ENCODE measurements around the gene SOX14. TPM values are rescaled to one million over a fixed set of nuclear protein-coding genes. Genes with fewer than 3 reads are reported as not detected.

SOX14 gene
- polyA plus RNA-seq, 2 donors: 0.10 TPM; not detected in 1

DNA sequence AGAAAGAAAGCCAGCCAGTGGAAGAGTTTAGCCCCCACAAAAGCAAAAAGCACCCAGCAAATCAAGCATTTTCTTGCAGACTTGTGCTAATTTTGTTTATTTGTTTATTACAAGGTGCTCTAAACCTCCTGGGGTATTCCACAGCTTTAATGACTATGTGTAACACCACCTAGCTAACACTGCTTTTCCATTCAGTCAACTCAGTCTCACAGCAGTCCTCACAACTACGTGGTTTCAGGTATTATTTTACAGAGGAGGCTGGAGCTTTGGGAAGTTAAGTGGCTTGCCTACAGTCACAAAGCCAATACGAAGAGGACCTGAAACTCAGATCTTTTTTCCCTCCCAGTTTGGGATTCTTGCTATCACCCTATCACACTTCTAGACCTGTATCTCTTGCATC is 14.8 kb downstream of the SOX14 start:
- Histone ChIP-seq H3K27me3 (ENCODE audit: control insufficient read depth in 1 of 2, insufficient read depth in 2 of 2, low read length in 2 of 2) (peaks cover 0 to 6% of the 10 kb centered on the region in 2 donors), H3K4me1 (ENCODE audit: control insufficient read depth in 2 of 2, insufficient read depth in 2 of 2, low read length in 1 of 2) (no peaks in the 10 kb centered on the region), H3K27ac (ENCODE audit: low read depth in 2 of 2, low read length in 1 of 2) (no peak overlapping the region), H3K9me3 (ENCODE audit: control insufficient read depth in 2 of 2, insufficient read depth in 1 of 2, low read depth in 1 of 2, low read length in 1 of 2) (no peaks in the 10 kb centered on the region), H3K4me3 (ENCODE audit: low read depth in 1 of 2, low read length in 2 of 2) (no peak overlapping the region), H3K36me3 (ENCODE audit: control insufficient read depth in 2 of 2, insufficient read depth in 2 of 2, low read length in 1 of 2) (no peaks in the 10 kb centered on the region)
- 46 to 47% methylated on average over 2 of the region's 2 CpGs for WGBS, 2 donors

GRCh38 chr3:137787529-137787928 is 23.4 kb downstream of the SOX14 start:
- 67 to 73% methylated on average over 6 of the region's 6 CpGs for WGBS, 2 donors
- H3K9me3 ChIP-seq (ENCODE audit: control insufficient read depth in 2 of 2, insufficient read depth in 1 of 2, low read depth in 1 of 2, low read length in 1 of 2): no peaks in the 10 kb centered on the region

DNA sequence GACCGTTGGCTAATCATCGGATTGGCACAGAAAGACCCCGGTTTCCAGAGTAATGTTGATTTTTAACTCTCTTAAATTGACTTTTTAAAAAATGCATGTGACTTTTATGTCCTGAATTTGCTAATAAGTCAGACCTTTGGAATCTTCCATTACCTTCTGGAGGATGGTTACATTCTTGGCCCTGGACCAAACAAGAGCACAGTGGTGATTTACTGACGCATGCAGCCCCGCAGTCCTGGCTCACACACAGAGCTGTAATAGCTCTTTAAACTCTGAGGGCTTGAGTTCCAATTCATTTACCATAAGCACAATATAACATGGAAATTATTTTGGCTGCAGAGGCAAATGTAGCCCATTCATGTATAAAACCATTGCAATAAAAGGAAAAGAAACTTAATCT is 25.1 kb downstream of the SOX14 start:
- 69 to 72% methylated on average over 5 of the region's 5 CpGs for WGBS, 2 donors
- no peaks in the 10 kb centered on the region for H3K4me1 ChIP-seq (ENCODE audit: control insufficient read depth in 2 of 2, insufficient read depth in 2 of 2, low read length in 1 of 2)
- peaks cover 0 to 6% of the 10 kb centered on the region in 2 donors for H3K27me3 ChIP-seq (ENCODE audit: control insufficient read depth in 1 of 2, insufficient read depth in 2 of 2, low read length in 2 of 2)
- no peaks in the 10 kb centered on the region for H3K36me3 ChIP-seq (ENCODE audit: control insufficient read depth in 2 of 2, insufficient read depth in 2 of 2, low read length in 1 of 2)
- no peaks in the 10 kb centered on the region for H3K9me3 ChIP-seq (ENCODE audit: control insufficient read depth in 2 of 2, insufficient read depth in 1 of 2, low read depth in 1 of 2, low read length in 1 of 2)
- H3K27ac ChIP-seq (ENCODE audit: low read depth in 2 of 2, low read length in 1 of 2): no peak overlapping the region
- no peak overlapping the region for H3K4me3 ChIP-seq (ENCODE audit: low read depth in 1 of 2, low read length in 2 of 2)

More at GRCh38 chr3:137787529-137787928, 23.4 kb downstream of the SOX14 start:
- no peaks in the 10 kb centered on the region for H3K4me1 ChIP-seq (ENCODE audit: control insufficient read depth in 2 of 2, insufficient read depth in 2 of 2, low read length in 1 of 2)
- peaks cover 0 to 6% of the 10 kb centered on the region in 2 donors for H3K27me3 ChIP-seq (ENCODE audit: control insufficient read depth in 1 of 2, insufficient read depth in 2 of 2, low read length in 2 of 2)
- no peak overlapping the region for H3K4me3 ChIP-seq (ENCODE audit: low read depth in 1 of 2, low read length in 2 of 2)
- H3K27ac ChIP-seq (ENCODE audit: low read depth in 2 of 2, low read length in 1 of 2): no peak overlapping the region
- H3K36me3 ChIP-seq (ENCODE audit: control insufficient read depth in 2 of 2, insufficient read depth in 2 of 2, low read length in 1 of 2): no peaks in the 10 kb centered on the region

- H3K27me3 ChIP-seq (ENCODE audit: control insufficient read depth in 1 of 2, insufficient read depth in 2 of 2, low read length in 2 of 2): peaks cover 0 to 2% of the 10 kb centered on the region in 2 donors
- WGBS, 2 donors: 2 to 3% methylated on average over 3 of the region's 3 CpGs
- no peak overlapping the region for H3K27ac ChIP-seq (ENCODE audit: low read depth in 2 of 2, low read length in 1 of 2)
- H3K4me3 ChIP-seq (ENCODE audit: low read depth in 1 of 2, low read length in 2 of 2): no peak overlapping the region
- H3K36me3 ChIP-seq (ENCODE audit: control insufficient read depth in 2 of 2, insufficient read depth in 2 of 2, low read length in 1 of 2): no peaks in the 10 kb centered on the region
- no peaks in the 10 kb centered on the region for H3K9me3 ChIP-seq (ENCODE audit: control insufficient read depth in 2 of 2, insufficient read depth in 1 of 2, low read depth in 1 of 2, low read length in 1 of 2)
- no peaks in the 10 kb centered on the region for H3K4me1 ChIP-seq (ENCODE audit: control insufficient read depth in 2 of 2, insufficient read depth in 2 of 2, low read length in 1 of 2)
These were observed 28.6 kb downstream of the SOX14 start for GRCh38 chr3:137792626-137793271.

GRCh38 chr3:137796993-137797392 is 32.9 kb downstream of the SOX14 start:
- 74 to 78% methylated on average over 3 of the region's 3 CpGs for WGBS, 2 donors
- Histone ChIP-seq H3K27ac (ENCODE audit: low read depth in 2 of 2, low read length in 1 of 2) (no peak overlapping the region), H3K27me3 (ENCODE audit: control insufficient read depth in 1 of 2, insufficient read depth in 2 of 2, low read length in 2 of 2) (peaks cover 0 to 2% of the 10 kb centered on the region in 2 donors), H3K4me3 (ENCODE audit: low read depth in 1 of 2, low read length in 2 of 2) (no peak overlapping the region), H3K4me1 (ENCODE audit: control insufficient read depth in 2 of 2, insufficient read depth in 2 of 2, low read length in 1 of 2) (no peaks in the 10 kb centered on the region), H3K9me3 (ENCODE audit: control insufficient read depth in 2 of 2, insufficient read depth in 1 of 2, low read depth in 1 of 2, low read length in 1 of 2) (no peaks in the 10 kb centered on the region), H3K36me3 (ENCODE audit: control insufficient read depth in 2 of 2, insufficient read depth in 2 of 2, low read length in 1 of 2) (no peaks in the 10 kb centered on the region)

GRCh38 chr3:137803215-137803614 is 39.1 kb downstream of the SOX14 start:
- H3K9me3 ChIP-seq (ENCODE audit: control insufficient read depth in 2 of 2, insufficient read depth in 1 of 2, low read depth in 1 of 2, low read length in 1 of 2): no peaks in the 10 kb centered on the region
- H3K4me3 ChIP-seq (ENCODE audit: low read depth in 1 of 2, low read length in 2 of 2): no peak overlapping the region
- 50 to 65% methylated on average over 1 of the region's 1 CpG for WGBS, 2 donors
- H3K27me3 ChIP-seq (ENCODE audit: control insufficient read depth in 1 of 2, insufficient read depth in 2 of 2, low read length in 2 of 2): peaks cover 0 to 4% of the 10 kb centered on the region in 2 donors
- H3K4me1 ChIP-seq (ENCODE audit: control insufficient read depth in 2 of 2, insufficient read depth in 2 of 2, low read length in 1 of 2): no peaks in the 10 kb centered on the region
- no peak overlapping the region for H3K27ac ChIP-seq (ENCODE audit: low read depth in 2 of 2, low read length in 1 of 2)
- H3K36me3 ChIP-seq (ENCODE audit: control insufficient read depth in 2 of 2, insufficient read depth in 2 of 2, low read length in 1 of 2): no peaks in the 10 kb centered on the region

DNA sequence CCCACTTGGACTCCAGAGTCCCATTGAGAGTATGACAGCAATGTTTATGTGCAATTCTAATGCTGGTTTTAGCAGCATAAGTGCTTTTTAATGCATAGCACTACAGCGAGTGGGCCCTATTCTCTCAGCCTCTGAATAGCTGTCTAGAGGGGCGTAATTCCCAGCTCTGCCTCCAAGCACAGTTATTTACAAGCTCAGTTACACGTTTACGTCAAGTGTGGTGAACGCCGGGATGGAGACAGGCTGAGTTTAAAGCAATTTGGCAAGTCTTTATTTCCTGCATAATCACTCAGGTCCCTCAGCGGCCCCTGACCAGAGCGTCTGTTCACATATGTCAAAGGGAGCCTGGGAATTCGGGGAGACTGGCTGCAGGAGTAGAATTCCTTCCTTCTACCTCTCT is 43.9 kb downstream of the SOX14 start:
- no peaks in the 10 kb centered on the region for H3K36me3 ChIP-seq (ENCODE audit: control insufficient read depth in 2 of 2, insufficient read depth in 2 of 2, low read length in 1 of 2)
- H3K4me1 ChIP-seq (ENCODE audit: control insufficient read depth in 2 of 2, insufficient read depth in 2 of 2, low read length in 1 of 2): no peaks in the 10 kb centered on the region
- no peak overlapping the region for H3K27ac ChIP-seq (ENCODE audit: low read depth in 2 of 2, low read length in 1 of 2)
- no peaks in the 10 kb centered on the region for H3K9me3 ChIP-seq (ENCODE audit: control insufficient read depth in 2 of 2, insufficient read depth in 1 of 2, low read depth in 1 of 2, low read length in 1 of 2)
- peaks cover 0 to 4% of the 10 kb centered on the region in 2 donors for H3K27me3 ChIP-seq (ENCODE audit: control insufficient read depth in 1 of 2, insufficient read depth in 2 of 2, low read length in 2 of 2)
- 37 to 47% methylated on average over 9 of the region's 9 CpGs for WGBS, 2 donors
- no peak overlapping the region for H3K4me3 ChIP-seq (ENCODE audit: low read depth in 1 of 2, low read length in 2 of 2)

- H3K27me3 ChIP-seq (ENCODE audit: control insufficient read depth in 1 of 2, insufficient read depth in 2 of 2, low read length in 2 of 2): no peaks in the 10 kb centered on the region
- no peak overlapping the region for H3K4me3 ChIP-seq (ENCODE audit: low read depth in 1 of 2, low read length in 2 of 2)
- no peak overlapping the region for H3K27ac ChIP-seq (ENCODE audit: low read depth in 2 of 2, low read length in 1 of 2)
- no peaks in the 10 kb centered on the region for H3K4me1 ChIP-seq (ENCODE audit: control insufficient read depth in 2 of 2, insufficient read depth in 2 of 2, low read length in 1 of 2)
- no peaks in the 10 kb centered on the region for H3K9me3 ChIP-seq (ENCODE audit: control insufficient read depth in 2 of 2, insufficient read depth in 1 of 2, low read depth in 1 of 2, low read length in 1 of 2)
- no peaks in the 10 kb centered on the region for H3K36me3 ChIP-seq (ENCODE audit: control insufficient read depth in 2 of 2, insufficient read depth in 2 of 2, low read length in 1 of 2)
These were observed 45.4 kb downstream of the SOX14 start for GRCh38 chr3:137809509-137809908.

DNA sequence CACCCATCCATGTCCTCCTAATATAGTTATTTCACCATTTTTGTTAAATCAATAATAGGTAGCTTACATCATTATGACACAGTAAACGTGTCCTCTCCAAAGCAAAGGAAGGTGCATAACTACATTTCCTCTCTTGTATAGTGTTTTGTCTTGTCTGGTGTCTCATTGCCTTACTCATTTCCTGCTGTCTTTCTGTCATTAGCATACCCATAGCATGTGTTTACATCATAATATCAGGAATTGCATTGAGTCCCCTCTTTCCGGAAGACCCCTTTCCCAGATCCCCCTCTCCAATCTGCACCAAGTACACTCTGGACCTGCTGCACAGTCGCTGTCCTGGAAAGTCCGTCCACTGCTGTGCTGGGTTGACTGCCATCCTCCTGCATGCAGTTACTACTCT is 47.9 kb downstream of the SOX14 start:
- Histone ChIP-seq H3K4me3 (ENCODE audit: low read depth in 1 of 2, low read length in 2 of 2) (no peak overlapping the region), H3K27ac (ENCODE audit: low read depth in 2 of 2, low read length in 1 of 2) (no peak overlapping the region), H3K36me3 (ENCODE audit: control insufficient read depth in 2 of 2, insufficient read depth in 2 of 2, low read length in 1 of 2) (no peaks in the 10 kb centered on the region), H3K9me3 (ENCODE audit: control insufficient read depth in 2 of 2, insufficient read depth in 1 of 2, low read depth in 1 of 2, low read length in 1 of 2) (no peaks in the 10 kb centered on the region), H3K27me3 (ENCODE audit: control insufficient read depth in 1 of 2, insufficient read depth in 2 of 2, low read length in 2 of 2) (no peaks in the 10 kb centered on the region), H3K4me1 (ENCODE audit: control insufficient read depth in 2 of 2, insufficient read depth in 2 of 2, low read length in 1 of 2) (no peaks in the 10 kb centered on the region)
- WGBS, 2 donors: 42% methylated on average over 4 of the region's 4 CpGs

- Histone ChIP-seq H3K27ac (ENCODE audit: low read depth in 2 of 2, low read length in 1 of 2) (no peak overlapping the region), H3K4me1 (ENCODE audit: control insufficient read depth in 2 of 2, insufficient read depth in 2 of 2, low read length in 1 of 2) (no peaks in the 10 kb centered on the region), H3K9me3 (ENCODE audit: control insufficient read depth in 2 of 2, insufficient read depth in 1 of 2, low read depth in 1 of 2, low read length in 1 of 2) (no peaks in the 10 kb centered on the region), H3K4me3 (ENCODE audit: low read depth in 1 of 2, low read length in 2 of 2) (no peak overlapping the region), H3K27me3 (ENCODE audit: control insufficient read depth in 1 of 2, insufficient read depth in 2 of 2, low read length in 2 of 2) (no peaks in the 10 kb centered on the region), H3K36me3 (ENCODE audit: control insufficient read depth in 2 of 2, insufficient read depth in 2 of 2, low read length in 1 of 2) (no peaks in the 10 kb centered on the region)
- WGBS, 2 donors: 90 to 93% methylated on average over 8 of the region's 8 CpGs
These were observed 51.1 kb downstream of the SOX14 start for GRCh38 chr3:137815251-137815650.

All from esophagus (tissue), 2 donors.